ENCODE results near the gene DENND4B.
"Not testable (repeated sequence)": the region's sequence is repeated elsewhere in the genome, so short reads cannot be mapped to it uniquely, and the experiment has no call there.

Gene DENND4B

DNA sequence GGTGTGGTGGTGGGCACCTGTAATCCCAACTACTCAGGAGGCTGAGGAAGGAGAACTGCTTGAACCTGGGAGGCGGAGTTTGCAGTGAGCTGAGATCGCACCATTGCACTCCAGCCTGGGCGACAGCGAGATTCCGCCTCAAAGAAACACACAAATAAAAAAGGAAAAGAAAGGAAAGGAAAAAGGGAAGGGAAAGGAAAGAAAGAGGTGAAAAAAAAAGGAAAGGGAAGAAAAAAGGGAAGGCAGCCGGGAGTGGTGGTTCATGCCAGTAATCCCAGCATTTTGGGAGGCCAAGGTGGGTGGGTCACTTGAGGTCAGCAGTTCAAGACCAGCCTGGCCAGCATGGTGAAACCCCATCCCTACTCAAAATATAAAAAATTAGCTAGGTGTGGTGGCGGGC, 55.5 kb downstream of the DENND4B start:
- FAIRE-seq; DNase-seq (ENCODE audit: low spot score): not testable (repeated sequence)

DNA sequence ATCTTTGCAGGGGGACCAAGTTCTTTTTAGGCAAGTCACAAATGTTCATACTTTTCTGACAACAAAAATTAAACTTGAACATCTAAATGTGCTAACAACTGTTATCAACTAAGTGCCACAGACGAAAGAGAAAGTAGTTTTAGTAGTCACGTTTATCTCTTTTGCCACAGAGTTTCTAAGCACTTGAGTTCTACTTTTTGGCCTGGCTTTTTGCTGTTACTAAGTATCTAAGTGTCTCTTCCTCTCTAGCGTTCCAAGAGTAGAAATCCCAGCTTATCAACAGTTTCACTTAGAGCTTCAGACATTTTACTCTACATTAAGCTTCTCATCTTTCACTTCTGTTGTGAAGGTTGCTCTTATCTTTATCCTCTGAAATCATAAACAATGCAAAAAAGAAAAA, 58.0 kb downstream of the DENND4B start:
- no peak for FAIRE-seq

DNA sequence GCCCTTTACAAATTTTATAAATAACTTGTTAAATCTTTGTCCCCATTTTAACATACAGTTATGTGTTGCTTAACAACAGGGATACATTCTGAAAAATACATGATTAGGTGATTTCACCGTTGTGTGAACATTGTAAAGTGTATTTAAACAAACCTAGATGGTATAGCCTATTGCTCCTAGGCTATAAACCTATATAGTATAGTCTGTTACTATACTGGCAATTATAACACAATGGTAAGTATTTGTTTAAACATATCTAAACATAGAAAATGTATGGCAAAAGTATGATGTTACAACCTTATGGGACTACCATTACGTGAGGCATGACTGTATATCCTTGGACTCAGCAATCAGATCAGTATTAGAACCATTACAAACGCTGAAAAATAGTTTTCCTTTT, 60.4 kb downstream of the DENND4B start:
- DNase-seq (ENCODE audit: low spot score) (no peak), FAIRE-seq (no peak)

More for the DNA sequence above, 58.0 kb downstream of the DENND4B start:
- DNase-seq (ENCODE audit: low spot score) = no peak

DNA sequence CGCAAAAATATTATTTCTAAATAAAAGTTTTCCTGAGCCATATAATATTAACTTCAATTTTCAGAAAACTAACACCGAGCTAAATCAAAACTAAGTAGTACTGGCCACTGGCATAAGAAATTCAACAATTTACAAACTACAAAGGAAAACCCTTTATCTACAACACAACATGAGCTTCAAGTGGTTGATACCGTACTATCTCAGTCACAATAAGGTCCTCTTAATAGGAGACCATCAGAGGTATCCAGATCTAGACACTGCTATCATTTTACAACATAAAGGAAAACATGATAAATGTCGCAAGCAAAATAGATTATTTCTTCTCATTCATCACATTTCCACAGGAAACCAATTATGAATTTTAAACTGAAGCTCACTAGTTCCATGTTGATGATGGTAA, 63.3 kb downstream of the DENND4B start:
- FAIRE-seq (no peak), DNase-seq (ENCODE audit: low spot score) (no peak)

DNA sequence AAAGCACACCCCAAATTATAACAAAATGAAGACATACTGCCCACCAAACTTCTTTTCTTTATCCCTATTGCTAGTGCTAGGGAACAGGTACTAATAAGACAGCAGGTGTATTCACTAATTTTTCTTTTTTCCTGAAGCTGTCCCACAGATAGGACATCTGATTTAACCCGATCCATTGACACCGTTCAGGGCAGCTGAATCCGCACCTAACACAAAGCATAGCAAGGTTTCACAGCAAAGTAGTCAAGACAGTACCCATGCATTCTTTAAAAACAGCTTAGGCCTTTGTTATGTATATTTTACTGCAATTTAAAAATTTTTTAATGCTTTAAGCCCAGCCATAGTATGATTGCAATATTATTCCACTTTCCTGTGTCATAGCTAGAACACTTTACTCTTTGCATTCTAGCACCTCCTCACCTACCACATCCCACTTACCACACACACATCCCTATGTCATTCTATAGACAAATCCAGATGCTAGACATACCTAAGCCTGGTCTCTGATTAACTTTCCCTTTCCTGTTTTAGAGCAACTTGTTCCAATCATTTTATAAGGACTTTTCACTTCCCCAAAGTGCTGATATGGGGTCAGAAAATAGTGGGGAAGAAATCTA, 64.1 kb downstream of the DENND4B start:
- DNase-seq (ENCODE audit: low spot score) = no peak
- FAIRE-seq = no peak

DNA sequence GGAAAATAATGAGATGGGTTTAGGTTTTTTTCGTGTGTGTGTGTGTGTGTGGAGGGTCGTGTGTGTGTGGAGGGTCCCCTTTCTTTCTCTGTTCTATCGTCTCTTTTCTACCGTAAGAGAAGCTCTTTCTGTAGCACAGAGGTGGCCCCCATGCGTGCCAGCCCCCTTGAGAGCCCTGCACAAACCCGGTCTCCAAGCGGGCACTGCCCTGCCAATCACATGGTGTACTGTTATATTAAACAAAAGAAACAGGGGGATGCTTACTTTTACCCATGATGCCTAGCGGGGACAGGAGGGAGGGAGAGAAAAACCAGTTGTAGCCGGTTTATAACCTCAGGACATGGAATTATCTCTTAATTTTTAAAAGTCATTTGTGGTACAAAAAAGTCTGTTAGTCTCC, 64.8 kb downstream of the DENND4B start:
- FAIRE-seq = no peak
- DNase-seq (ENCODE audit: low spot score) = no peak

DNA sequence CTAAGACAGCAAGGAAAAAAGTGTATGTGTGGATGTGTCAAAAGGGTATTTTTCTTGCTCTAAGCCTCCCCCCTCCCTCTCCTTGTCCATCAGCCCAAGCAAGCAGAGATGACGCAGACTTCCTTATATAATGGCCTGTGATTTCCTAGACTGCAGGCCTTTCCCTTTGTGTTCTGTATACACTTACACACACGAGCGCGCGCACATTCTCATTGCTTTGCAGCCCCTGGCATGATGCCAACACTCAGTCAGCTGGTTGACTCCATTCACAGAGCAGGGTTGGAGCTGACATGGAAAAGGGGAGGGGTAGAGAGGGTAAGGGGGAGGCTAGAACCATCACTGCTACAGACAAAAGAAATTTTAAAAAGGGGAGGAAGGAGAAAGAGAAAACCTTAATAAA, 65.6 kb downstream of the DENND4B start:
- FAIRE-seq = no peak
- peak; percentile 20 for DNase-seq (ENCODE audit: low spot score)

DNA sequence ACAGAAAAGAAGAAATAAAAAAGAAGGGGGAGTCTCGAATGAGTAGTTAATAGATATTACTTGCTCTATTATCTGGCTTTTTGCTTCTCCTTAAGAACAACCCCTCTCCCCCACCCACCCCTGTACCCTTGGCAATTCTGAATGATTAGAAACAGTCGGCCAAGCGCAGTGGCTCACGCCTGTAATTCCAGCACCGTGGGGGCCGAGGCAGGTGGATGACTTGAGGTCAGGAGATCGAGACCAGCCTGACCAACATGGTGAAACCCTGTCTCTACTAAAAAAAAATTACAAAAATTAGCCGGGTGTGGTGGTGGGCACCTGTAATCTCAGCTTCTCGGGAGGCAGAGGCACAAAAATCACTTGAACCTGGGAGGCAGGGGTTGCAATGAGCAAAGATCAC, 66.5 kb downstream of the DENND4B start:
- no peak for FAIRE-seq

More for the DNA sequence above, 66.5 kb downstream of the DENND4B start:
- no peak for DNase-seq (ENCODE audit: low spot score)

All from urothelium cell line (cell line).